ENCODE data around the gene FAM98C.

The FAM98C gene

DNA sequence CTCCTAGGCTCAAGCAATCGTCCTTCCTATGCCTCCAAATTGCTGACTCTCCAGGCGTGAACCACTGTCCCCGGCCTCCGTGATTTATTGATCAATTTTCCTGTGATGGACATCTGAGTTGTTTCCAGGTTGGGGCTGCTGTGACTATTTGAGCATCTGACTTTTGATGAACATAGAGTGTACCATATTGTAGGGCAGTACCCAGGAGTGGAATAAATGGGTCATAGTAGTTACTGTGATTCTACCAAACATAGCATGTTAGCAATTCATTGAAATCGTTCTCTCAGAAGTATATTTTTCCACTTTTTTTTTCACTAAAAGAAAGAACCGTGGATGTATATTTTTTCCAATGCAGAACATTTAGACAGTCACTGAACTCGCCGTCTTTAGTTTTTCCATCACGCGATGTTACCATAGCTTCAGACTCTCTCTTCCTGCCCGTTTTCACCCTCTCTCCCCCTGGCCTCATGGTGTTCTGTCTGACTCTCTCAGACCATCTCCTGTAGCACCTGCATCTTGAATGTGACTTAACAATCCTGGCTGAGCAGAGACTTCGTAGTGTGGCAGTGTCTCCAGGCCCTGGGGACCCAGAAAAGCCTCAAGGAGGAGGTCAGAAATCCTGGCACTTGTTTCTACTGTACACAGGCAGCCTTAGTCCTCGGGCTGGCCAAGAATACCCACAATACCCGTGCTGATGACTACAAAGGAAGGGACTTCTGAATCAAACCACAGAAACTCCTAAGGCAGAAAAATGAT is 26.3 kb downstream of the FAM98C start:
- TF ChIP-seq, protein P1, sequence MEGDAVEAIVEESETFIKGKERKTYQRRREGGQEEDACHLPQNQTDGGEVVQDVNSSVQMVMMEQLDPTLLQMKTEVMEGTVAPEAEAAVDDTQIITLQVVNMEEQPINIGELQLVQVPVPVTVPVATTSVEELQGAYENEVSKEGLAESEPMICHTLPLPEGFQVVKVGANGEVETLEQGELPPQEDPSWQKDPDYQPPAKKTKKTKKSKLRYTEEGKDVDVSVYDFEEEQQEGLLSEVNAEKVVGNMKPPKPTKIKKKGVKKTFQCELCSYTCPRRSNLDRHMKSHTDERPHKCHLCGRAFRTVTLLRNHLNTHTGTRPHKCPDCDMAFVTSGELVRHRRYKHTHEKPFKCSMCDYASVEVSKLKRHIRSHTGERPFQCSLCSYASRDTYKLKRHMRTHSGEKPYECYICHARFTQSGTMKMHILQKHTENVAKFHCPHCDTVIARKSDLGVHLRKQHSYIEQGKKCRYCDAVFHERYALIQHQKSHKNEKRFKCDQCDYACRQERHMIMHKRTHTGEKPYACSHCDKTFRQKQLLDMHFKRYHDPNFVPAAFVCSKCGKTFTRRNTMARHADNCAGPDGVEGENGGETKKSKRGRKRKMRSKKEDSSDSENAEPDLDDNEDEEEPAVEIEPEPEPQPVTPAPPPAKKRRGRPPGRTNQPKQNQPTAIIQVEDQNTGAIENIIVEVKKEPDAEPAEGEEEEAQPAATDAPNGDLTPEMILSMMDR (IDR thresholded peaks at IDR 0.05; ENCODE audit: borderline replicate concordance, control extremely low read depth, extremely low read depth, insufficient read depth, missing control alignments), result no peak
- in situ Hi-C loops (cut with MboI; ENCODE audit: low sequenced_read_pairs, unreplicated experiment), result no loop called here
- no peak for DNase-seq (ENCODE audit: low spot score)

DNA sequence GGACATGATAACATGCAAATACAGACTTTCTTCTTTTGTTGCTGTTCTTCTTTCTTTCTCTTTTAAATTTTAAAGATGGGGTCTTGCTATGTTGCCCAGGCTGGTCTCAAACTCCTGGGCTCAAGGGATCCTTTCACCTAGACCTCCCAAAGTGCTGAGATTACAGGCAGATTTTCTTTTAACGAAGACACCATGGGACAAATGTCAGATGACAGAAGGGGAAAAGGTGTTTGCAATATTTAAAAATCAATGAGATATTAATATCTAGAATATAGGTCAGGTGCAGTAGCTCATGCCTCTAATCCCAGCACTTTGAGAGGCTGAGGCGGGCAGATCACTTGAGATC is 26.9 kb downstream of the FAM98C start:
- DNase-seq (ENCODE audit: low spot score), result no peak
- in situ Hi-C loops (cut with MboI; ENCODE audit: low sequenced_read_pairs, unreplicated experiment), result no loop called here
- TF ChIP-seq, protein P1 (IDR thresholded peaks at IDR 0.05; ENCODE audit: borderline replicate concordance, control extremely low read depth, extremely low read depth, insufficient read depth, missing control alignments), result no peak

DNA sequence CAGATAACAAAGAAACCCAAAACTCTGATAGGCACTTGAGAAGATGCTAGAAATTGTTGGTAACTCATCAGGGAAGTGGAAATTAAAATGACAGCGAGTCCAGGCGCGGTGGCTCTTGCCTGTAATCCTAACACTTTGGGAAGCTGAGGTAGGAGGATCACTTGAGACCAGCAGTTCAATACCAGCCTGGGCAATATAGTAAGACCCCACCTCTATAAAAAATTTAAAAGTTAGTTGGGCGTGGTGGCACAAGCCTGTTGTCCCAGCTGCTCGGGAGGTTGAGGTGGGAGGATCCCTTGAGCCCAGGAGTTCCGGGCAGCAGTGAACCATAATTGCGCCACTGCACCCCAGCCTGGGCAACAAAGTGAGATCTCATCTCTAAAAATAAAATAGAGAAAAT is 28.0 kb downstream of the FAM98C start:
- TF ChIP-seq, protein P1 (IDR thresholded peaks at IDR 0.05; ENCODE audit: borderline replicate concordance, control extremely low read depth, extremely low read depth, insufficient read depth, missing control alignments), result no peak
- DNase-seq (ENCODE audit: low spot score), result no peak
- in situ Hi-C loops (cut with MboI; ENCODE audit: low sequenced_read_pairs, unreplicated experiment), result no loop called here

DNA sequence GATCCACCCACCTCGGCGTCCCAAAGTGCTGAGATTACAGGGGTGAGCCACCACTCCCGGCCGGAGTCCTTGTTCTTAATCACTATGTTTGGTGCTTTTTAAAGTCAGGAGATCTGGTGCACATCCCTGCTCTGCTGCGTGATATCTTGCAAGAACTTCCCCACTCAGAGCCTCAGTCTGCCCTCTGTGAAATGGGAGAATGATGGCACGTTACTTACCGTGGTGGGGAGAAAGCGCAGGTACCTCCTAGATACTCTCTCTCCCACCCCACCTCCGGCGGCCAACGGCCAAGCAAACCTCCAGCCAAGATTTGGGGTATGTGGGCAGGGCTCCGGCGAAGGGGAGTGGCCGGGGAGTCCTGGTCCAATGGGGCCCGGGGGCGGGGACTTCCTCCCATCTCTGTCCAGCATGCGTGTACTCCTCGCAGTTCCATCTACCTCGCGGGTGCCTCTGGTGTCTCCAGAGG is 30.4 kb downstream of the FAM98C start, which contains the start of gene RYR1:
TSS of gene RYR1 (plus strand) at position 424 of the 466 bp plus-strand sequence. CDS start 139 bp downstream, outside the sequence.
- in situ Hi-C loops (cut with MboI; ENCODE audit: low sequenced_read_pairs, unreplicated experiment), result no loop called here
- TF ChIP-seq, protein P1 (IDR thresholded peaks at IDR 0.05; ENCODE audit: borderline replicate concordance, control extremely low read depth, extremely low read depth, insufficient read depth, missing control alignments), result no peak
- peak; percentile 91 for DNase-seq (ENCODE audit: low spot score)

DNA sequence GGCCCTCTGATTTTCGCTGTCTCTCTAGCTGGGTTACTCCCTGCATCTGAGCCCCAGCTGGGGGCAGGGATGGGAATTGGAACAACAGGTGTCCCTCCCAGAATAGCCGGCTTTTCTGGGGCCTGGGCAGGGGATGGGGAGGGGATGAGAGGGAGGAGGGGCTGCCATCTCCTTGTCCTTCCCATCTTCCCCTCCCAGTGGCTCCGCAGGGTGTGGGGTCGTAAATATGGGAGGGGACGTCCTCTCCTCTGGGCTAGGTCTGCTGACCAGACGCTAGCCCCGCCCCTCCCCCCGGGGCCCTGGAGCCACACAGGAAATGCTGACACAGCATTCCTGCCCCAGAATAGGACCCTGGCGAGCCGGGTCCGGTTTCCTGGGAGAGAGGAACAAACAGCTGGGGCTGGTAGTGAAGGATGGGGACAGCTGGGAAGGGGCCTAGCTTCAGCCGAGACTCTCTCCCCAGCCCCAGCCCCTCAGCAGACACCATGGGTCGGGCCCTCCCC is 31.7 kb downstream of the FAM98C start:
- TF ChIP-seq, protein P1 (IDR thresholded peaks at IDR 0.05; ENCODE audit: borderline replicate concordance, control extremely low read depth, extremely low read depth, insufficient read depth, missing control alignments), result no peak

DNA sequence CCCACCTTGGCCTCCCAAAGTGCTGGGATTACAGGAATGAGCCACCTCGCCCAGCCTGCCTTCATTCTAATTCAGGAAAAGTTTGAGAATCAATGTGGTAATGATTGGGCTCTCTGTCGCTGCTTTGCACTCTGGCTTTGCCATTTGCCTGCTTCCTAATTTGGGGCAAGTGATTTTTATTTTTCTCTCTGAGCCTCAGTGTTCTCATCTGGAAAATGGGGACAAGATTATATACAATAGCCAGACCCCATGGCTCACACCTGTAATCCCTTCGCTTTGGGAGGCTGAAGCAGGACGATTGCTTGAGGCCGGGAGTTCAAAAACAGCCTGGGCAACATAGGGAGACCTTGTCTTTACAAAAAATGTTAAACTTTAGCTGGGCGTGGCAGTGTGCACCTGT is 34.4 kb downstream of the FAM98C start:
- DNase-seq (ENCODE audit: low spot score), result no peak
- in situ Hi-C loops (cut with MboI; ENCODE audit: low sequenced_read_pairs, unreplicated experiment), result no loop called here
- TF ChIP-seq, protein P1 (IDR thresholded peaks at IDR 0.05; ENCODE audit: borderline replicate concordance, control extremely low read depth, extremely low read depth, insufficient read depth, missing control alignments), result no peak

More for the DNA sequence above, 31.7 kb downstream of the FAM98C start:
- no peak for DNase-seq (ENCODE audit: low spot score)
- in situ Hi-C loops (cut with MboI; ENCODE audit: low sequenced_read_pairs, unreplicated experiment), result no loop called here
